GM13977 (cell line): Measurements from ENCODE around the gene ABCC10.
A peak's percentile ranks its signal among the peaks of the same experiment; 100 is the strongest.
"Not testable (repeated sequence)": the region's sequence is repeated elsewhere in the genome, so short reads cannot be mapped to it uniquely, and the experiment has no call there.

Source experiments
- DNase-seq: peaks from one replicate; pipeline ENCODE4 v3.0.0; 2012; ENCODE audit warnings: low spot score
- CTCF ChIP-seq: IDR thresholded peaks from 2 replicates; pipeline ENCODE4 v1.5.1; 2012; ENCODE audit warnings: mild to moderate bottlenecking, control low read depth; ENCODE audit not compliant: insufficient read depth; ENCODE audit errors: extremely low read depth, missing control alignments
- in situ Hi-C: fragments of 300-500 bp; cut with MboI; formaldehyde crosslinking; loops from one replicate; pipeline ENCODE4 v1.12.0; 2022; ENCODE audit warnings: low sequenced_read_pairs, low pct_unique_long_range_greater_than_20kb, mixed read lengths, inconsistent platforms; ENCODE audit not compliant: unreplicated experiment

ABCC10 gene

GRCh38 chr6:43494766-43495165 is 67.4 kb downstream of the ABCC10 start:
- TF ChIP-seq CTCF = no peak
- in situ Hi-C loops = no loop called here
- no peak for DNase-seq

- no peak for DNase-seq
- in situ Hi-C loops = no loop called here
- TF ChIP-seq CTCF = peak; percentile 4
These were observed 68.1 kb downstream of the ABCC10 start for GRCh38 chr6:43495409-43495941.

- in situ Hi-C loops = no loop called here
- DNase-seq = peak; percentile 53
- peak; percentile 64 for TF ChIP-seq CTCF
These were observed 69.2 kb downstream of the ABCC10 start for GRCh38 chr6:43496370-43497128.

GRCh38 chr6:43497129-43497396 is 69.7 kb downstream of the ABCC10 start:
- DNase-seq = no peak
- in situ Hi-C loops = no loop called here
- TF ChIP-seq CTCF = no peak

- TF ChIP-seq CTCF = no peak
- DNase-seq = no peak
- in situ Hi-C loops = no loop called here
These were observed 70.3 kb downstream of the ABCC10 start for GRCh38 chr6:43497689-43498088.

GRCh38 chr6:43498291-43498690 is 71.0 kb downstream of the ABCC10 start:
- in situ Hi-C loops, DNase-seq: not testable (repeated sequence)

GRCh38 chr6:43499028-43499815 is 71.9 kb downstream of the ABCC10 start:
- in situ Hi-C loops = no loop called here
- no peak for TF ChIP-seq CTCF
- no peak for DNase-seq
